Epithelial cell of proximal tubule (primary cell): ENCODE data around the gene LRMDA. TPM values are rescaled to one million over a fixed set of nuclear protein-coding genes. Genes with fewer than 3 reads are reported as not detected.

Experiments used
- DNase-seq: peaks from one replicate; pipeline ENCODE4 v3.0.0-alpha.2; 2011; ENCODE audit warnings: low read depth
- H3K4me3 ChIP-seq: 2 replicates; pipeline ENCODE4 v1.5.1; 2011; ENCODE audit warnings: low read depth, mild to moderate bottlenecking, low read length
- total RNA-seq: library from RNA; depleted of rRNA; stranded (reverse); fragments of >200 nt; gene quantifications from 2 replicates; pipeline ENCODE4 v1.2.3, GENCODE V29; 2015
- TF ChIP-seq, protein P1 (sequence below): conservative IDR thresholded peaks from 2 replicates; pipeline ENCODE4 v1.5.1; 2012; ENCODE audit warnings: low read depth, mild to moderate bottlenecking, low read length

The LRMDA gene
- total RNA-seq, 1 donor from 2014 or later = 0.75 TPM

DNA sequence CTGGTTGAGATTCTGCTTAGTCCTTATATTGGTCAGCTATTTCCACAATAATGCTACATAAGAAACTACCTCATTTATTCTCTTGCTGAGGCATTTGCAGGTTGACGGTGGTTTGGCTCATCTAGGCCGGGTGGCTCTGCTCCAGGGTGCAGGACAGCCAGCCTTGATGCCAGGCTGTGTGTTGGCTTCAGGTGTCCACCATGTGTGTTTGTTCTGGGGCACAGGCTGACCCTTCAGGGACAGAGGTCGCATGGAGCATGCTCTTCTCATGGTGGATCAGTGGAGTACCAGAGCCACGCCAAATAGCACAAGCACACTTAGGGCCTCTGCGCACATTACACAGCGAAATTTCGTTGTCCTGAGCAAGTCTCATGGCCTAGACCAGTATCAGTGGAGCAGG, 249.9 kb downstream of the LRMDA start:
- DNase-seq = no peak
- H3K4me3 ChIP-seq = no peak overlapping the region
- TF ChIP-seq, protein P1, sequence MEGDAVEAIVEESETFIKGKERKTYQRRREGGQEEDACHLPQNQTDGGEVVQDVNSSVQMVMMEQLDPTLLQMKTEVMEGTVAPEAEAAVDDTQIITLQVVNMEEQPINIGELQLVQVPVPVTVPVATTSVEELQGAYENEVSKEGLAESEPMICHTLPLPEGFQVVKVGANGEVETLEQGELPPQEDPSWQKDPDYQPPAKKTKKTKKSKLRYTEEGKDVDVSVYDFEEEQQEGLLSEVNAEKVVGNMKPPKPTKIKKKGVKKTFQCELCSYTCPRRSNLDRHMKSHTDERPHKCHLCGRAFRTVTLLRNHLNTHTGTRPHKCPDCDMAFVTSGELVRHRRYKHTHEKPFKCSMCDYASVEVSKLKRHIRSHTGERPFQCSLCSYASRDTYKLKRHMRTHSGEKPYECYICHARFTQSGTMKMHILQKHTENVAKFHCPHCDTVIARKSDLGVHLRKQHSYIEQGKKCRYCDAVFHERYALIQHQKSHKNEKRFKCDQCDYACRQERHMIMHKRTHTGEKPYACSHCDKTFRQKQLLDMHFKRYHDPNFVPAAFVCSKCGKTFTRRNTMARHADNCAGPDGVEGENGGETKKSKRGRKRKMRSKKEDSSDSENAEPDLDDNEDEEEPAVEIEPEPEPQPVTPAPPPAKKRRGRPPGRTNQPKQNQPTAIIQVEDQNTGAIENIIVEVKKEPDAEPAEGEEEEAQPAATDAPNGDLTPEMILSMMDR = no peak

DNA sequence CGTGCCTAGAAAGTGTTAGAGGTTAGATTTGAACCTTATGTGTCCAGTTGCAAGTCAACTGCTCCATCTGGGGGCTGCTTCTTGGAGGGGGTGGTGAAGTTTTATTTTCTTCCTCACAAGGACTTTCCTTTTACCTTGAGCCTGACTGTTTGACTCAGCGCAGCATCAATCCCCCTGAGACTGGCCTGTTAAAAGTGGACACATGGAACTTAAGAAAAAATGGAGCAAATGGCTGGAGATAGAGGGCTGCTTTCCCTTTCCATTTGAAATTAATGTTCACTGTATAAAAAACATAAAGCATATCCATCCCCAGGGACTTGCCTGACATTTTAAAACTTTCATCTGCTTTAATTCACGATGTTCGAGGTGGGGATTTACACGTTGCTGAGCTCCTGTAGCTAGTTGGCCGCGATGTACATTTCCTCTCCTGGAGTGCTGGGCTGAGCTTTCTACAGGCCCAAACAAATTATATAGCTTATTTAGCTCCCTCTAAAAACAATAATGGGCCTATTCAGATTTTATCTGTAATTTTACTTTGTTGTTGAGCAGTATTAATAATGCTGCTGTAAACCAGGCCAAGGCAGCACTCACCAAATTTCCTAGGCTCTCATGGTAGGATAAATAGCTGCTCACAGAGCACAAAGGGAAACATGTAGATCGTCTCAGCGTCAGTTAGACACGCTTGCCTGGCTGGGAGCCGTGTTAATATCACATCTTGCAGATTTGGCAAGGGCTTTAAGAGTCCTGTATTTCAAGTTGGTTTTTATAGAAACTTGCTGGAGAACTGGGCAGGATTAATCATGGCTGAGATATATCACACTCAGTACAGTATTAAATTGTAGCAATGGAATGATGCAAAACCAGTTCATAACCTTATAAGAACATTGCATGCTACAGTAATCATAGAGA, 251.5 kb downstream of the LRMDA start:
- no peak for DNase-seq
- TF ChIP-seq, protein P1 = no peak
- no peak overlapping the region for H3K4me3 ChIP-seq

DNA sequence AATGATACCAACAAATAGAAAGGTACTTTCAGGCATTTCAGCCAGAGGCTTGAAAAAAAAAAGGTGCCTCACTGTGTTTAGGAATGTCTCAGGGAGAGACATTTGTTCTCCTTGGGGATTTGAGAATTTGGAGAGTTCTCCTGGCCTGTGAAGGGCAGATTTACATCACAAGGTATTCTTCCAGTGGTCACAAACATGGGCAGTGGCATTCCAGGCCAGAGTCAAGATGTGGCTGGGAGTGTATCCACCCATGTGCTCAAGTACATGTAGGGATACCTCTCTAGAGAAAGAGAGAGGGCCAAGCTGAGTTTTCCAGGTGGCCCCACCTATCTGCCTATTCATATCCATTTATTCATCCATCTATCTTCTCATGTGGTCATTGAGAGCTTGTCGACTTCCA, 253.8 kb downstream of the LRMDA start:
- no peak overlapping the region for H3K4me3 ChIP-seq
- DNase-seq = no peak
- TF ChIP-seq, protein P1 = no peak

DNA sequence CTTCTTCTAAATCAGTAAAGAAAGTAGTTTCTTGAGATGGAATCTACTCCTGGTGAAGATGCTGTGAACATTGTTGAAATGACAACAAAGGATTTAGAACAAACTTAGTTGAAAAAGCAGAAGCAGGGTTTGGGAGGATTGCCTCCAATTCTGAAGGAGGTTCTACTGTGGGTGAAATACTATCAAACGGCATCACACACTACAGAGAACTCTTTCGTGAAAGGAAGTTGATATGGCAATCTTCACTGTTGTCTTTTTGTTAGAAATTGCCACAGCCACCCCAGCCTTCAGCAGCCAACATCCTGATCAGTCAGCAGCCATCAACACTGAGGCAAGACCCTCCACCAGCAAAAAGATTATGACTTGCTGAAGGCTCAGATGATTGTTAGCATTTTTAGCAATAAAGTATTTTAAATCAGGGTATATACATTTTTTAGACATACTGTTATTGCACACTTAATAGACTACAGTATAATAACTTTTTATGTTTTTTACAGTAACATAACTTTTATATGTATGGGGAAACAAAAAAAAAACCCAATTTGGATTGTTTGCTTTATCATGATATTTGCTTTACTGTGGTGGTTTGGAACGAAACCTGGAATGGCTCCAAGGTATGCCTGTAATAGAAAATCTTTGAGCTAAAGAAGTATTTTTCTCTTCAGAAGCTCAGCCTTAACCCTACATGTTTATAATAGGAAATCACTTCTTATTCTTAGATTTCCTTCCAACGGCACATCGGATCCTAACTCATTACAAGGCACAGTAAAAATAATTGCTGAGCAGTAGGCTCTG, 257.3 kb downstream of the LRMDA start:
- no peak for DNase-seq
- TF ChIP-seq, protein P1 = no peak
- no peak overlapping the region for H3K4me3 ChIP-seq

DNA sequence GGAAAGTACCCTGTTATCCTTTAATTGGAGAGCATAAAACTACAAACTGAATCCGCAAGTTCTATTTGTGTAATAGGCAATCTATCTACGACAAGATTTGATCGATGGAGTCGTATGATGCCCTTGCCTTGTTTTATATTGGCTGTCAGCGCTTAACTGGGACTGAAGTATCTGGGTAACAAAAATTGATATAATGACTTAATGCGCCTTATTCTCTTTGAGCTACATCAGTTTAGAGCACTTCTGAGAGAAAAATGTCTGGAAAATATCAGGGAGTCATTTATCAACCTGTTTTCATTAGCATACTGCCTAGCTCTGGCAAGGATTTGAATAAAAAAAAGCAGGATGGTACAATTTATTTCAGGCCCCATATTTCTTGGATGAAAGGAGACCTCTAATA, 262.1 kb downstream of the LRMDA start:
- DNase-seq = no peak

DNA sequence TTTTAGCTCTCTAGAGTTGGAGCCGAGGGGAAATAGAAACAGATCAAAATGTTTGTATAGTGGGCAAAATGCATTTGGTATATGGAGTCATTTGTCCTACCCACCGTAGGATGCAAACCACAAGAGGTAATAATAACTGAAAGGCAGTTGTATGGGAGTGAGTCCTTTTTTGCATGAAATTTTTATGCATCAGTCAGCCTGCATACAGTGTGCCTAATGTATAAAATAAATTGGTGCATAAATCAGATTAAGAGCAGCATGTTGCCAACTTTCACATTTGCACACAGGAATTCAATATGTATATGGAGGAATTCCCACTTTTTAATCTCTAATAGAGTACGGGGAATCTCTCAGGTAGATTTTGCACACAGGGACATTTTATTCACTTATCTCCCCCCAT, 262.8 kb downstream of the LRMDA start:
- H3K4me3 ChIP-seq = no peak overlapping the region
- TF ChIP-seq, protein P1 = no peak
- DNase-seq = no peak

More for the DNA sequence above, 262.1 kb downstream of the LRMDA start:
- TF ChIP-seq, protein P1 = no peak
- no peak overlapping the region for H3K4me3 ChIP-seq
